Activated CD4-positive, alpha-beta T cell treated with anti-CD3 and anti-CD28 coated beads for 36 hours (primary cell): ENCODE data around the gene CEBPG. TPM values are rescaled to one million over a fixed set of nuclear protein-coding genes. Genes with fewer than 3 reads are reported as not detected.

Source experiments
- ATAC-seq: fragments of 200-7000 bp; cut with Tn5 transposase; one replicate; pipeline ENCODE4 v1.10.0; 2021; ENCODE audit warnings: mild to moderate bottlenecking, moderate library complexity
- CTCF ChIA-PET: fragments of 350-600 bp; sonication (Branson Sonifier 250); formaldehyde crosslinking; loops from one replicate; lab custom pipeline; 2021; ENCODE audit warnings: antibody characterized with exemption; lab: Charles Lee
- POLR2A ChIA-PET: fragments of 350-600 bp; sonication (Branson Sonifier 250); formaldehyde crosslinking; loops from one replicate; lab custom pipeline; 2021; ENCODE audit warnings: antibody characterized with exemption, inconsistent platforms; lab: Charles Lee
- DNase-seq: peaks from one replicate; pipeline ENCODE4 v3.0.0-alpha.2; 2020
- H3K27ac Mint-ChIP-seq: one replicate; pipeline ENCODE4 v1.8.0; 2021; ENCODE audit warnings: mixed read lengths
- H3K27me3 Mint-ChIP-seq: one replicate; pipeline ENCODE4 v1.8.0; 2021; ENCODE audit warnings: mixed read lengths
- H3K36me3 Mint-ChIP-seq: one replicate; pipeline ENCODE4 v1.8.0; 2021; ENCODE audit warnings: low read depth, mixed read lengths
- H3K4me1 Mint-ChIP-seq: one replicate; pipeline ENCODE4 v1.8.0; 2021; ENCODE audit warnings: mixed read lengths
- H3K4me3 Mint-ChIP-seq: one replicate; pipeline ENCODE4 v1.8.0; 2021; ENCODE audit warnings: mild to moderate bottlenecking, moderate library complexity, mixed read lengths
- H3K9me3 Mint-ChIP-seq: one replicate; pipeline ENCODE4 v1.8.0; 2021; ENCODE audit warnings: low read depth, mixed read lengths
- intact Hi-C, 2 experiments: fragments of 100-400 bp; cut with DNase I in 1 of 2; cut with micrococcal nuclease in 1 of 2; formaldehyde crosslinking; loops; one replicate each; pipeline versions ENCODE4 v1.14.2 to v1.15.1; 2022 to 2024; cut with DNase I, micrococcal nuclease
- total RNA-seq, 2 experiments: library from RNA; stranded (reverse); gene quantifications; one replicate each; pipeline ENCODE4 v1.2.3, GENCODE V29; 2021

CEBPG gene
- total RNA-seq, 2 experiments from 2014 or later: 25.9 to 29.6 TPM

GRCh38 chr19:33429891-33430673, 56.6 kb downstream of the CEBPG start:
- peak; percentile 82 for ATAC-seq
- CTCF ChIA-PET: interaction anchor here (0.5 to 3.2 kb wide), 21 partner anchors 11 to 666 kb away, joined by 3 to 16 read pairs (median 4); no protein-coding TSS in a partner anchor
- Mint-ChIP-seq H3K9me3 (no peaks in the 10 kb centered on the region), H3K36me3 (no peaks in the 10 kb centered on the region), H3K4me1 (peaks cover 11% of the 10 kb centered on the region), H3K4me3 (peak overlapping the region; percentile 39), H3K27me3 (no peaks in the 10 kb centered on the region), H3K27ac (peak overlapping the region; percentile 76)
- intact Hi-C loops: loop anchor here (1.0 to 10.0 kb wide), 2 partner anchors 341 to 665 kb away; no protein-coding TSS in a partner anchor
- DNase-seq: peak; percentile 45
- POLR2A ChIA-PET: interaction anchor here (0.5 kb wide), 1 partner anchor 328 kb away, joined by 3 read pairs; no protein-coding TSS in a partner anchor

GRCh38 chr19:33430674-33431277, 57.3 kb downstream of the CEBPG start:
- peak; percentile 92 for ATAC-seq
- Mint-ChIP-seq H3K27ac (peak overlapping the region; percentile 76), H3K27me3 (no peaks in the 10 kb centered on the region), H3K4me3 (peak overlapping the region; percentile 39), H3K36me3 (no peaks in the 10 kb centered on the region), H3K4me1 (peaks cover 11% of the 10 kb centered on the region), H3K9me3 (no peaks in the 10 kb centered on the region)
- peak; percentile 84 for DNase-seq
- intact Hi-C loops: loop anchor here (1.0 to 10.0 kb wide), 2 partner anchors 341 to 664 kb away; no protein-coding TSS in a partner anchor
- CTCF ChIA-PET: interaction anchor here (0.5 to 3.2 kb wide), 23 partner anchors 8 to 1383 kb away, joined by 3 to 16 read pairs (median 4); no protein-coding TSS in a partner anchor
- POLR2A ChIA-PET: interaction anchor here (0.5 kb wide), 1 partner anchor 329 kb away, joined by 3 read pairs; no protein-coding TSS in a partner anchor

- H3K4me3 Mint-ChIP-seq: no peak overlapping the region
- ATAC-seq: no peak
Measured at GRCh38 chr19:33432015-33432414, 58.5 kb downstream of the CEBPG start.

More at GRCh38 chr19:33432015-33432414, 58.5 kb downstream of the CEBPG start:
- no peaks in the 10 kb centered on the region for H3K36me3 Mint-ChIP-seq
- H3K27me3 Mint-ChIP-seq: no peaks in the 10 kb centered on the region
- peaks cover 11% of the 10 kb centered on the region for H3K4me1 Mint-ChIP-seq
- ChIA-PET CTCF (interaction anchor here (2.0 kb wide), 1 partner anchor 339 kb away, joined by 8 read pairs; no protein-coding TSS in a partner anchor), POLR2A (interaction anchor here (0.6 kb wide), 1 partner anchor 54 kb away, joined by 6 read pairs; no protein-coding TSS in a partner anchor)
- no peak for DNase-seq
- intact Hi-C loops: loop anchor here in 1 of 2 experiments (10.0 kb wide), 1 partner anchor 663 kb away; no protein-coding TSS in a partner anchor
- H3K27ac Mint-ChIP-seq: no peak overlapping the region
- H3K9me3 Mint-ChIP-seq: no peaks in the 10 kb centered on the region

Other genes starting within 250 kb of the CEBPG start
- under 1 TPM in 1 of 2 experiments, not detected in 1; 0.21 TPM for gene WDR88, start 241.6 kb upstream of the CEBPG start, total RNA-seq
- gene LRP3, start 179.4 kb upstream of the CEBPG start, total RNA-seq: under 1 TPM; 0.37 TPM
- gene SLC7A10, start 147.9 kb upstream of the CEBPG start, total RNA-seq: not detected
- gene CEBPA, start 71.2 kb upstream of the CEBPG start, total RNA-seq: under 1 TPM in 1 of 2 experiments, not detected in 1; 0.11 TPM
- gene PEPD, start 148.1 kb downstream of the CEBPG start, total RNA-seq: 10 to 100 TPM; 26.9 to 37.4 TPM
- gene CHST8, start 248.2 kb downstream of the CEBPG start, total RNA-seq: not detected